OCI-LY1 (cell line): ENCODE results near the gene GNG4.

ENCODE experiments used
- CTCF ChIP-seq: fragments of 200-600 bp; sonication (generic), shearing (Covaris generic); IDR thresholded peaks from 2 replicates; pipeline ENCODE4 v1.5.1; 2017; ENCODE audit warnings: mild to moderate bottlenecking, antibody characterized with exemption, low read length, moderate library complexity, mixed read lengths
- EZH2 ChIP-seq: fragments of 200-600 bp; sonication (generic), shearing (Covaris generic); IDR thresholded peaks from 2 replicates; pipeline ENCODE4 v1.8.0; 2017; ENCODE audit warnings: borderline replicate concordance, mixed run types, mild to moderate bottlenecking, antibody characterized with exemption, low read length, moderate library complexity, mixed read lengths

GRCh38 chr1:235607284-235607683 is 42.3 kb downstream of the GNG4 start:
- TF ChIP-seq CTCF (no peak), EZH2 (no peak)
